ENCODE results near the gene RCAN1. TPM values are rescaled to one million over a fixed set of nuclear protein-coding genes. Genes with fewer than 3 reads are reported as not detected.
"Not testable (repeated sequence)": the region's sequence is repeated elsewhere in the genome, so short reads cannot be mapped to it uniquely, and the experiment has no call there.

Gene RCAN1
- total and polyA plus RNA-seq, 10 donors = 5.3 to 28.6 (median 14.7) TPM

DNA sequence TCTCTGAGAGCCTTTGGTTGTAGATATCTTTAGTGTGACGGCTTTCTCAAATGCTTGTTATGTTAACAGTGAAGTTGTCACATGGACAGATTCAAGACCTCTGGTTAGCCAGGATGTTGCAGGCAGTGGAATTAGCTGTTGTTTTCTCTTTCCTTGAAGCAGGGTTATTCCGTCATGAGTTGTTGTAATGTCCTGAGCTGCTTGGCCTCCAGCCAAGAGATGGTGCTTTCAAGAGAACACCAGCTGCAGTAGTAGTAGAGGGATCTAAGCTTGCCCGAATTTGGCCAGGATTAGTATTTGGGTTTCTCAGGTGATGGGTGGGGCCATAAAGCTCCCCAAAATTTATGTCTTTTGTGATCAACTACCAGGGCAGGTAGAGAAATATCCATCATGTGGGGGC is 116.3 kb downstream of the RCAN1 start:
- H3K27ac ChIP-seq = no peak overlapping the region
- no peaks in the 10 kb centered on the region for H3K27me3 ChIP-seq (replicated peaks in 1 of 7)
- H3K9me3 ChIP-seq = peaks cover 2 to 42% (median 39%) of the 10 kb centered on the region in 8 donors
- TF ChIP-seq POLR2A (IDR thresholded peaks at IDR 0.05) (no peak), POLR2AphosphoS5 (IDR thresholded peaks at IDR 0.05) (no peak)
- TF ChIP-seq, protein P1, sequence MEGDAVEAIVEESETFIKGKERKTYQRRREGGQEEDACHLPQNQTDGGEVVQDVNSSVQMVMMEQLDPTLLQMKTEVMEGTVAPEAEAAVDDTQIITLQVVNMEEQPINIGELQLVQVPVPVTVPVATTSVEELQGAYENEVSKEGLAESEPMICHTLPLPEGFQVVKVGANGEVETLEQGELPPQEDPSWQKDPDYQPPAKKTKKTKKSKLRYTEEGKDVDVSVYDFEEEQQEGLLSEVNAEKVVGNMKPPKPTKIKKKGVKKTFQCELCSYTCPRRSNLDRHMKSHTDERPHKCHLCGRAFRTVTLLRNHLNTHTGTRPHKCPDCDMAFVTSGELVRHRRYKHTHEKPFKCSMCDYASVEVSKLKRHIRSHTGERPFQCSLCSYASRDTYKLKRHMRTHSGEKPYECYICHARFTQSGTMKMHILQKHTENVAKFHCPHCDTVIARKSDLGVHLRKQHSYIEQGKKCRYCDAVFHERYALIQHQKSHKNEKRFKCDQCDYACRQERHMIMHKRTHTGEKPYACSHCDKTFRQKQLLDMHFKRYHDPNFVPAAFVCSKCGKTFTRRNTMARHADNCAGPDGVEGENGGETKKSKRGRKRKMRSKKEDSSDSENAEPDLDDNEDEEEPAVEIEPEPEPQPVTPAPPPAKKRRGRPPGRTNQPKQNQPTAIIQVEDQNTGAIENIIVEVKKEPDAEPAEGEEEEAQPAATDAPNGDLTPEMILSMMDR (IDR thresholded peaks at IDR 0.05 in 8 of 11, conservative IDR thresholded peaks at IDR 0.05 in 3 of 11) = no peak
- no peak overlapping the region for H3K4me3 ChIP-seq
- DNase-seq = no peak
- H3K36me3 ChIP-seq = peaks cover 0 to 13% (median 0%) of the 10 kb centered on the region in 6 donors
- 61 to 73% (median 66%) methylated on average over 3 of the region's 3 CpGs for WGBS, 5 donors
- no peaks in the 10 kb centered on the region for H3K4me1 ChIP-seq
- intact Hi-C loops (cut with DNase I; ENCODE audit: low total_unique reads) = no loop called here

DNA sequence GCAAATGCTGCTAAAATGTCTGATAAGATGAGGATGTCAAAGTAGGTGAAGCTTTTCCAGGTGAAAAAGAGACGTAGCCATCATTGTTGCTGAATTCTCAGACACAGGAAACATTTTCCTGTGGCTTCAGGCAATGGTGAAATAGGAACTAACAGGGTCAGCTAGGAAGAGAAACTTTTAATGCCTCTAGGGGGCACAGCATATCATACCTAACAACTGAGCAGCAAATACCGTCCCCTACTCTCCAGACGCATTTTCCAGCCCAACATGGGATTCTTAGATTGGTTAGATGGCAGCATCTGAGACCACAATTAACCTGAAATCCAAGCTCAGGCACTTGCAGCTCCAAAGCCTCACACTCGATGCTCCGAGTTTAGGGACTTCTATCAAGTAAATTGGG is 131.1 kb downstream of the RCAN1 start:
- H3K36me3 ChIP-seq; H3K9me3 ChIP-seq; intact Hi-C loops (cut with DNase I; ENCODE audit: low total_unique reads); H3K4me3 ChIP-seq; H3K4me1 ChIP-seq; H3K27ac ChIP-seq; H3K27me3 ChIP-seq (replicated peaks in 1 of 7); DNase-seq: not testable (repeated sequence)
- no CpG with 5 or more reads among the region's 5 CpGs for WGBS, 5 donors

DNA sequence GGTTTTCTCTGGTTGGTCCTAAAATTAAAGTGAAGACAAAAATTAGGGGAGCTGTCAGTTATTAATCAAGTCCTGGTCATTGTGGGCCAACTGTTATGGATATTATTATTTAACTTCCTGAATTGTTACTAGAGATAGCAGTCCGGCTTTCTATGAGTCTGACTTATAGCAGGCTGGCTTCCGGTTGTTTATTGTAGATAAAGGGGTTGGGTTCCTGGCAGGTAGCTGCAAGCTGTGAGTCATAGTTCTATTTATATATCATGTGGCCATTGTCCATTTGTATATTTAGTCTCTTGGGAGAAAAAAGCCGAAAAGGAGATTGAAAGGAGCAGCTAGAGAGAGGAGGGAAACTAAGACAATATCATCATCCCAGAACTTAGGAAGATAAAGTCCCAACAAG is 131.5 kb downstream of the RCAN1 start:
- H3K27ac ChIP-seq; H3K9me3 ChIP-seq; H3K36me3 ChIP-seq; intact Hi-C loops (cut with DNase I; ENCODE audit: low total_unique reads); H3K4me3 ChIP-seq; DNase-seq; H3K4me1 ChIP-seq; H3K27me3 ChIP-seq (replicated peaks in 1 of 7): not testable (repeated sequence)
- no CpG with 5 or more reads among the region's 3 CpGs for WGBS, 5 donors

DNA sequence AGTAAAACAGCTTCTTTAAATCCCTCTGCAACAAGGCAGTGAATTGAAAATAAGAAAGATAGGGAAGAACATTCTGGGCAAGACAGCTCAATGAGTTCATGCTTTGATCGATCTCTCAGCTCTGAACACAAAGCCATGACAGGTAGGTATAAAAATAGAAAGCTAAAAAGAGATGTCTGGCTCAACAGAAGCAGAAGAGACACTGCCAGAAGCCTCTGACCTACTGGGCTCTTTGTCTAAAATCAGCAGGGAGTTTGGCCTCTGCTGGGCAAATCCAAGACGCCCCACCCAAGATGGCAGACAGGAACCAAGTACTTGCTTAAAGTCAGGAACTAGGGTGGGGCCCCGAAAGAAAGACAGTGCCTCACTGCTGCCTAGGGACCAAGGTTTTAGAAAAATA is 147.6 kb downstream of the RCAN1 start:
- no CpG with 5 or more reads among the region's 3 CpGs for WGBS, 5 donors
- H3K27ac ChIP-seq = not testable (repeated sequence)

More for the DNA sequence above, 147.6 kb downstream of the RCAN1 start:
- H3K4me3 ChIP-seq; H3K27me3 ChIP-seq (replicated peaks in 1 of 7); DNase-seq; H3K4me1 ChIP-seq; intact Hi-C loops (cut with DNase I; ENCODE audit: low total_unique reads); H3K36me3 ChIP-seq; H3K9me3 ChIP-seq: not testable (repeated sequence)

Other genes with a start within 250 kb of the RCAN1 start
- 10 to 100 TPM in 4 of 7 donors, 1 to 10 TPM in 3; 5.2 to 18.9 (median 12.1) TPM for gene SMIM11, start 239.6 kb downstream of the RCAN1 start, total RNA-seq
- gene SMIM11, start 239.6 kb downstream of the RCAN1 start, polyA plus RNA-seq = 1 to 10 TPM; 3.7 to 7.5 (median 4.4) TPM
- 1 to 10 TPM in 1 of 7 donors, under 1 TPM in 1, not detected in 5; 0.66 to 1.3 TPM for gene SMIM34, start 191.2 kb downstream of the RCAN1 start, total RNA-seq
- gene SMIM34, start 191.2 kb downstream of the RCAN1 start, polyA plus RNA-seq = not detected
- 10 to 100 TPM in 5 of 7 donors, 1 to 10 TPM in 2; 4.5 to 50.2 (median 12.1) TPM for gene KCNE1, start 102.9 kb downstream of the RCAN1 start, total RNA-seq
- 1 to 10 TPM in 1 of 3 donors, under 1 TPM in 2; 0.30 to 1.8 (median 0.37) TPM for gene KCNE1, start 102.9 kb downstream of the RCAN1 start, polyA plus RNA-seq
- 1 to 10 TPM in 5 of 7 donors, under 1 TPM in 2; 0.93 to 1.9 (median 1.3) TPM for gene CLIC6, start 53.9 kb upstream of the RCAN1 start, total RNA-seq
- gene CLIC6, start 53.9 kb upstream of the RCAN1 start, polyA plus RNA-seq = 1 to 10 TPM; 1.1 to 1.8 (median 1.1) TPM